ENCODE measurements around the gene HOOK2. TPM values are rescaled to one million over a fixed set of nuclear protein-coding genes. Genes with fewer than 3 reads are reported as not detected.

Gene HOOK2
- total and polyA plus RNA-seq, 2 of the 13 experiments (the other 11 are each of a cell fraction or from before 2014, with no cell fraction given), result 9.2 to 12.9 TPM

GRCh38 chr19:12789904-12790619, 14.7 kb upstream of the HOOK2 start (continued):
- TF ChIP-seq AFF4 (CRISPR knock-in tag; IDR thresholded peaks at IDR 0.05) (no peak), ZNF276 (CRISPR knock-in tag; IDR thresholded peaks at IDR 0.05; ENCODE audit: low read depth) (no peak), BORCS8-MEF2B (CRISPR knock-in tag; IDR thresholded peaks at IDR 0.05) (no peak), PLRG1 (conservative IDR thresholded peaks at IDR 0.05) (no peak), ZNF556 (CRISPR knock-in tag; IDR thresholded peaks at IDR 0.05; ENCODE audit: borderline replicate concordance) (no peak), ZNF713 (CRISPR knock-in tag; IDR thresholded peaks at IDR 0.05) (no peak), HES4 (CRISPR knock-in tag; IDR thresholded peaks at IDR 0.05; ENCODE audit: borderline replicate concordance) (no peak), FOSL1 (CRISPR knock-in tag; IDR thresholded peaks at IDR 0.05; ENCODE audit: borderline replicate concordance) (no peak), CEBPB (IDR thresholded peaks at IDR 0.05; ENCODE audit: borderline replicate concordance, low read depth, low read length) (peak; percentile 78; the same call in 1 of the 2 replicates), GMEB1 (CRISPR knock-in tag; IDR thresholded peaks at IDR 0.05; ENCODE audit: borderline replicate concordance) (no peak), ZBTB20 (CRISPR knock-in tag; IDR thresholded peaks at IDR 0.05; ENCODE audit: borderline replicate concordance, low read depth) (no peak), MZF1 (CRISPR knock-in tag; IDR thresholded peaks at IDR 0.05; ENCODE audit: borderline replicate concordance) (no peak), ZNF850 (CRISPR knock-in tag; conservative IDR thresholded peaks at IDR 0.05) (no peak), ZNF577 (CRISPR knock-in tag; IDR thresholded peaks at IDR 0.05; ENCODE audit: borderline replicate concordance, low read depth) (no peak), ZHX1 (CRISPR knock-in tag; IDR thresholded peaks at IDR 0.05; ENCODE audit: low read depth) (no peak), ZNF768 (CRISPR knock-in tag; IDR thresholded peaks at IDR 0.05) (peak; percentile 70; the same call in 1 of the 2 replicates)

Measured in HepG2 (cell line).